Cerebellar nuclear complex (tissue), 1 donor: ENCODE data around the gene PPM1F.

Source experiments
- DNase-seq, 2 experiments: peaks; one replicate each; lab custom pipeline; 2025; lab: John Stamatoyannopoulos, UW

The PPM1F gene

GRCh38 chr22:21960200-21961126 is 7.8 kb upstream of the PPM1F start:
- no peak for DNase-seq

- no peak for DNase-seq
Measured at GRCh38 chr22:21959274-21960074, 6.8 kb upstream of the PPM1F start.

GRCh38 chr22:21958360-21959273 is 6.0 kb upstream of the PPM1F start:
- no peak for DNase-seq

- no peak for DNase-seq
Measured at GRCh38 chr22:21951931-21952465, 650 bp downstream of the PPM1F start.

GRCh38 chr22:21951062-21951461 is 1.6 kb downstream of the PPM1F start:
- no peak for DNase-seq

- no peak for DNase-seq
Measured at GRCh38 chr22:21949948-21950347, 2.7 kb downstream of the PPM1F start.

GRCh38 chr22:21949569-21949918 is 3.1 kb downstream of the PPM1F start:
- DNase-seq: no peak

GRCh38 chr22:21948824-21949568 is 3.7 kb downstream of the PPM1F start:
- DNase-seq: no peak

- DNase-seq: no peak
Measured at GRCh38 chr22:21948390-21948789, 4.3 kb downstream of the PPM1F start.

GRCh38 chr22:21947040-21948014 is 5.3 kb downstream of the PPM1F start:
- DNase-seq: no peak

GRCh38 chr22:21946262-21946925 is 6.3 kb downstream of the PPM1F start:
- no peak for DNase-seq

GRCh38 chr22:21945453-21946261 is 7.0 kb downstream of the PPM1F start:
- no peak for DNase-seq

- no peak for DNase-seq
Measured at GRCh38 chr22:21944871-21945270, 7.8 kb downstream of the PPM1F start.

GRCh38 chr22:21943571-21944448 is 8.8 kb downstream of the PPM1F start:
- no peak for DNase-seq

GRCh38 chr22:21942407-21943343 is 10.0 kb downstream of the PPM1F start:
- DNase-seq: no peak

- DNase-seq: no peak
Measured at GRCh38 chr22:21941921-21942320, 10.7 kb downstream of the PPM1F start.
